GM12865 (cell line): ENCODE data around the gene IL1RAPL2.
"Not testable (repeated sequence)": the region's sequence is repeated elsewhere in the genome, so short reads cannot be mapped to it uniquely, and the experiment has no call there.

Source experiments
- DNase-seq: peaks from one replicate; pipeline ENCODE4 v3.0.0; 2010; ENCODE audit warnings: low read depth
- H3K4me3 ChIP-seq: 2 replicates; pipeline ENCODE4 v1.5.1; 2011; ENCODE audit warnings: mild to moderate bottlenecking, low read depth, low read length, control low read depth
- CTCF ChIP-seq: IDR thresholded peaks from 2 replicates; pipeline ENCODE4 v1.5.1; 2011; ENCODE audit warnings: low read length, control low read depth, low read depth, inconsistent platforms; ENCODE audit not compliant: insufficient read depth; ENCODE audit errors: missing control alignments

The IL1RAPL2 gene

GRCh38 chrX:104877504-104877903, 311.5 kb downstream of the IL1RAPL2 start:
- H3K4me3 ChIP-seq: no peak overlapping the region
- TF ChIP-seq CTCF: no peak
- no peak for DNase-seq

- H3K4me3 ChIP-seq: no peak overlapping the region
- DNase-seq: no peak
- TF ChIP-seq CTCF: no peak
Measured at GRCh38 chrX:104902070-104902469, 336.1 kb downstream of the IL1RAPL2 start.

GRCh38 chrX:104909694-104910093, 343.7 kb downstream of the IL1RAPL2 start:
- H3K4me3 ChIP-seq: peak overlapping the region; percentile 38
- DNase-seq: peak; percentile 22

- TF ChIP-seq CTCF: peak; percentile 28
- H3K4me3 ChIP-seq: no peak overlapping the region
- DNase-seq: no peak
Measured at GRCh38 chrX:104913348-104913747, 347.3 kb downstream of the IL1RAPL2 start.

GRCh38 chrX:104914686-104915085, 348.7 kb downstream of the IL1RAPL2 start:
- not testable (repeated sequence) for H3K4me3 ChIP-seq, DNase-seq

GRCh38 chrX:104918122-104918521, 352.1 kb downstream of the IL1RAPL2 start:
- TF ChIP-seq CTCF: no peak
- no peak for DNase-seq
- H3K4me3 ChIP-seq: no peak overlapping the region

GRCh38 chrX:104921584-104922205, 355.7 kb downstream of the IL1RAPL2 start:
- no peak for TF ChIP-seq CTCF
- DNase-seq: no peak
- H3K4me3 ChIP-seq: no peak overlapping the region

GRCh38 chrX:104922206-104922621, 356.2 kb downstream of the IL1RAPL2 start:
- DNase-seq: peak; percentile 81
- peak; percentile 97 for TF ChIP-seq CTCF

More at GRCh38 chrX:104922206-104922621, 356.2 kb downstream of the IL1RAPL2 start:
- H3K4me3 ChIP-seq: no peak overlapping the region
